DOHH2 (cell line): ENCODE data around the gene PRSS38.

ENCODE experiments used
- EZH2phosphoT487 ChIP-seq: fragments of 200-600 bp; sonication (generic); IDR thresholded peaks from 2 replicates; pipeline ENCODE4 v1.6.1; 2017; ENCODE audit warnings: borderline replicate concordance, mild to moderate bottlenecking, antibody characterized with exemption, low read length, moderate library complexity, mixed read lengths
- TF ChIP-seq, protein P1 (sequence below): fragments of 200-600 bp; sonication (generic); IDR thresholded peaks from one replicate; pipeline ENCODE4 v1.5.1; 2014; ENCODE audit warnings: antibody characterized with exemption, mild to moderate bottlenecking, low read depth, low read length; ENCODE audit not compliant: poor library complexity, severe bottlenecking

DNA sequence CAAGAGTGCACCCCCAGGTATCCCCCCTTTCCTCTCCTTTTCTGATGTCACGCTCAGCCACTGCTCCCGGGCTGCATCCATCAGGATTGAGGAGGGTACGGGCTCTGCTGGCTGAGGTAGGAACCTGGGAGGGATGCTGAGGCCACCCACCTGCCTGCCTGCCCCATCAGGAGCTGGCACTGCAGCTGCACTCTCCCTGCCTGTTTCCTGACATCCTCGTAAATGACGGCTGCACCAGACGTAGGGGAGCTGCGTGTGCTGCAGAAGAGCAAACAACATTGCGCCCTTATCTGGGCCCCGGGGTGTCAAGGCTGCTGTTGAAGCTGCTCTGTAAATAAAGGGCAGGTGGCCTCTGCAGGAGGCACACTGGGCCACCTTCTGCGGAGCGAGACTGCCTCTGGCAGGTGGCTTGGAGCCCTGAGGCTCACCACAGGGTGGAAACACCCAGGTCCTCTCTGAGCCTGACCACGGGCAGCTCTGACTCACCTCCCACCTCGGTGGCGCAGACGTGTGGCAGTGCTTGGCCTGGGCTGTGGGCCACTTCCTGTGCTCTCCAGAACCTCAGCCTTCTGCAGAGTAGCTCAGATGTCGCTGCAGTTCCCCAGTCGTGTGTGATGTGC lies 49.4 kb upstream of the PRSS38 start:
- TF ChIP-seq, protein P1, sequence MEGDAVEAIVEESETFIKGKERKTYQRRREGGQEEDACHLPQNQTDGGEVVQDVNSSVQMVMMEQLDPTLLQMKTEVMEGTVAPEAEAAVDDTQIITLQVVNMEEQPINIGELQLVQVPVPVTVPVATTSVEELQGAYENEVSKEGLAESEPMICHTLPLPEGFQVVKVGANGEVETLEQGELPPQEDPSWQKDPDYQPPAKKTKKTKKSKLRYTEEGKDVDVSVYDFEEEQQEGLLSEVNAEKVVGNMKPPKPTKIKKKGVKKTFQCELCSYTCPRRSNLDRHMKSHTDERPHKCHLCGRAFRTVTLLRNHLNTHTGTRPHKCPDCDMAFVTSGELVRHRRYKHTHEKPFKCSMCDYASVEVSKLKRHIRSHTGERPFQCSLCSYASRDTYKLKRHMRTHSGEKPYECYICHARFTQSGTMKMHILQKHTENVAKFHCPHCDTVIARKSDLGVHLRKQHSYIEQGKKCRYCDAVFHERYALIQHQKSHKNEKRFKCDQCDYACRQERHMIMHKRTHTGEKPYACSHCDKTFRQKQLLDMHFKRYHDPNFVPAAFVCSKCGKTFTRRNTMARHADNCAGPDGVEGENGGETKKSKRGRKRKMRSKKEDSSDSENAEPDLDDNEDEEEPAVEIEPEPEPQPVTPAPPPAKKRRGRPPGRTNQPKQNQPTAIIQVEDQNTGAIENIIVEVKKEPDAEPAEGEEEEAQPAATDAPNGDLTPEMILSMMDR: no peak
- no peak for TF ChIP-seq EZH2phosphoT487
